NT2/D1 (cell line): ENCODE results near the gene AFG3L2.

ENCODE experiments used
- SUZ12 ChIP-seq: IDR thresholded peaks from 2 replicates; pipeline ENCODE4 v1.6.1; 2011; ENCODE audit not compliant: insufficient read length, insufficient read depth; ENCODE audit errors: extremely low read depth
- ZNF274 ChIP-seq: IDR thresholded peaks from 2 replicates; pipeline ENCODE4 v1.6.1; 2011; ENCODE audit warnings: mild to moderate bottlenecking, low read depth, low read length

GRCh38 chr18:12373771-12374116 is 3.3 kb downstream of the AFG3L2 start:
- TF ChIP-seq ZNF274, result no peak
- TF ChIP-seq SUZ12, result no peak
